C4-2B (cell line): Measurements from ENCODE around the gene ARHGAP12.

ENCODE experiments used
- CTCF ChIP-seq: fragments of 450-650 bp; conservative IDR thresholded peaks from 2 replicates; pipeline ENCODE4 v1.5.1; 2017; ENCODE audit warnings: mild to moderate bottlenecking
- ZFX ChIP-seq: fragments of 450-650 bp; IDR thresholded peaks from 2 replicates; pipeline ENCODE4 v1.6.1; 2017

- TF ChIP-seq CTCF: no peak
- TF ChIP-seq ZFX: no peak
Measured at GRCh38 chr10:31978156-31978483, 49.5 kb upstream of the ARHGAP12 start.
